K562 (cell line): Measurements from ENCODE around the gene CRACDL. TPM values are rescaled to one million over a fixed set of nuclear protein-coding genes. Genes with fewer than 3 reads are reported as not detected.

Experiments used
- ATAC-seq: fragments of 200-7000 bp; cut with Tn5 transposase; 3 replicates; pipeline ENCODE4 v1.9.1; 2020; ENCODE audit warnings: moderate library complexity
- BruUV-seq: library from RNA; stranded (reverse); fragments of 400-500 nt; replicated peaks from 2 replicates; lab custom pipeline; 2021; lab: Mats Ljungman, UMichigan
- CTCF ChIA-PET: fragments of 300-600 bp; formaldehyde crosslinking; extraction: SDS; loops from one replicate; lab custom pipeline; 2021; ENCODE audit warnings: low intra/inter-chr PET ratio; lab: Yijun Ruan, JAX
- POLR2A ChIA-PET: fragments of 300-600, 350-650 bp; sonication (Branson Sonifier 250); formaldehyde crosslinking; extraction: SDS; loops from one replicate; lab custom pipeline; 2021; ENCODE audit warnings: antibody characterized with exemption, inconsistent platforms; lab: Yijun Ruan, JAX
- DNase-seq, 4 experiments: peaks; one replicate each; pipeline versions ENCODE4 v3.0.0 to v3.0.0-alpha.2; 2011 to 2018; ENCODE audit warnings: low spot score in 3 of 4, mixed read lengths in 3 of 4; ENCODE audit errors: extremely low read depth in 1 of 4
- FAIRE-seq: peaks from 2 replicates; lab custom pipeline; 2011; peaks lifted over from hg19 to GRCh38; lab: Jason Lieb, UNC
- H2AFZ ChIP-seq: 2 replicates; pipeline ENCODE4 v1.6.0; 2011; ENCODE audit warnings: low read depth, low read length, control low read depth, inconsistent platforms
- H3K27ac ChIP-seq: fragments of 200-600 bp; 3 replicates; pipeline ENCODE4 v1.8.0; 2011; ENCODE audit warnings: low read depth, mild to moderate bottlenecking, control low read depth, inconsistent platforms, low read length, moderate library complexity, mixed read lengths; ENCODE audit errors: extremely low read depth
- H3K27me3 ChIP-seq, 2 experiments: fragments of 300-600 bp in 1 of 2; 2 replicates in 1 of 2; 3 replicates in 1 of 2; pipeline versions ENCODE4 v1.6.0 to v1.8.0; 2011; ENCODE audit warnings: inconsistent platforms in 2 of 2, low read length in 2 of 2, mild to moderate bottlenecking in 1 of 2, mixed read lengths in 1 of 2, moderate library complexity in 1 of 2; ENCODE audit not compliant: control insufficient read depth in 2 of 2, insufficient read depth in 2 of 2
- H3K36me3 ChIP-seq: fragments of 300-600 bp; 3 replicates; pipeline ENCODE4 v1.8.0; 2011; ENCODE audit warnings: mild to moderate bottlenecking, low read length, inconsistent platforms; ENCODE audit not compliant: control insufficient read depth, insufficient read depth
- H3K4me1 ChIP-seq, 2 experiments: fragments of 200-600 bp in 1 of 2; replicated peaks in 1 of 2; 2 replicates in 1 of 2; 3 replicates in 1 of 2; pipeline versions ENCODE4 v1.5.1 to v1.8.0; 2011; ENCODE audit warnings: inconsistent platforms in 2 of 2, low read length in 2 of 2, mild to moderate bottlenecking in 1 of 2, mixed read lengths in 1 of 2, moderate library complexity in 1 of 2; ENCODE audit not compliant: control insufficient read depth in 2 of 2, insufficient read depth in 2 of 2
- H3K4me2 ChIP-seq: 2 replicates; pipeline ENCODE4 v1.6.1; 2011; ENCODE audit warnings: low read length, control low read depth, inconsistent platforms, mixed read lengths; ENCODE audit not compliant: insufficient read depth
- H3K4me3 ChIP-seq: fragments of 200-600 bp; sonication (generic), shearing (Covaris generic); 2 replicates; pipeline ENCODE4 v1.5.1; 2016; ENCODE audit warnings: control low read depth, inconsistent platforms
- H3K79me2 ChIP-seq: fragments of 200-600 bp; 3 replicates; pipeline ENCODE4 v1.8.0; 2011; ENCODE audit warnings: low read length, inconsistent platforms; ENCODE audit not compliant: control insufficient read depth, insufficient read depth
- H3K9ac ChIP-seq, 2 experiments: 2 replicates each; pipeline versions ENCODE4 v1.6.0 to v1.6.1; 2011; ENCODE audit warnings: low read depth in 2 of 2, low read length in 2 of 2, control low read depth in 1 of 2, inconsistent platforms in 1 of 2, mild to moderate bottlenecking in 1 of 2, mixed read lengths in 1 of 2; ENCODE audit not compliant: insufficient read depth in 1 of 2
- H3K9me1 ChIP-seq: one replicate; pipeline ENCODE4 v1.6.0; 2011; ENCODE audit warnings: inconsistent platforms, mild to moderate bottlenecking, low read length, moderate library complexity; ENCODE audit not compliant: control insufficient read depth, insufficient read depth
- H3K9me3 ChIP-seq: replicated peaks from 2 replicates; pipeline ENCODE4 v1.5.1; 2011; ENCODE audit warnings: low read depth, low read length, inconsistent platforms; ENCODE audit not compliant: control insufficient read depth, insufficient read depth
- H4K20me1 ChIP-seq: replicated peaks from 2 replicates; pipeline ENCODE4 v1.6.1; 2011; ENCODE audit warnings: low read length, inconsistent platforms, mixed read lengths; ENCODE audit not compliant: control insufficient read depth, insufficient read depth
- CCAR2 ChIP-seq: fragments of 200-400 bp; formaldehyde crosslinking; IDR thresholded peaks from 2 replicates; pipeline ENCODE4 v1.6.1; 2017; ENCODE audit warnings: mild to moderate bottlenecking, low read depth, low read length
- GTF2B ChIP-seq: IDR thresholded peaks from 2 replicates; pipeline ENCODE4 v1.6.1; 2011; ENCODE audit not compliant: insufficient read length; ENCODE audit errors: extremely low read depth
- KDM1A ChIP-seq, 2 experiments: fragments of 450-650 bp; IDR thresholded peaks; 2 replicates each; pipeline ENCODE4 v1.6.1; 2016; ENCODE audit warnings: mild to moderate bottlenecking in 2 of 2
- MEIS2 ChIP-seq: fragments of 450-650 bp; IDR thresholded peaks from 2 replicates; pipeline ENCODE4 v1.6.1; 2014; ENCODE audit warnings: mild to moderate bottlenecking; ENCODE audit not compliant: partially characterized antibody
- NUFIP1 ChIP-seq: fragments of 450-650 bp; IDR thresholded peaks from 2 replicates; pipeline ENCODE4 v1.6.1; 2018; ENCODE audit not compliant: partially characterized antibody
- POLR2H ChIP-seq: IDR thresholded peaks from 2 replicates; pipeline ENCODE4 v1.6.1; 2016; ENCODE audit warnings: missing genetic modification characterization, low read depth, mild to moderate bottlenecking, control low read depth, missing compliant biosample characterization, moderate library complexity
- POLR3G ChIP-seq: IDR thresholded peaks from 2 replicates; pipeline ENCODE4 v1.6.1; 2011; ENCODE audit not compliant: insufficient read length, insufficient replicate concordance; ENCODE audit errors: extremely low read depth
- TBP ChIP-seq: optimal IDR thresholded peaks from 2 replicates; pipeline ENCODE3; 2011; ENCODE audit warnings: low read depth, low read length, improper control_type of control experiment
- ZNF146 ChIP-seq: IDR thresholded peaks from one replicate; pipeline ENCODE4 v1.6.1; 2018; ENCODE audit warnings: missing compliant biosample characterization; ENCODE audit not compliant: unreplicated experiment
- ZNF212 ChIP-seq: fragments of 450-650 bp; formaldehyde crosslinking; IDR thresholded peaks from 2 replicates; pipeline ENCODE4 v1.4.0; 2020; ENCODE audit warnings: mild to moderate bottlenecking
- ZNF561 ChIP-seq: fragments of 450-650 bp; formaldehyde crosslinking; conservative IDR thresholded peaks from 2 replicates; pipeline ENCODE4 v1.4.0; 2020; ENCODE audit warnings: mild to moderate bottlenecking, moderate library complexity
- WGBS: fragments of 100-300 bp; shearing (Covaris generic); methylation state at CpG from one replicate; pipeline ENCODE4 v1.1.6; 2016; ENCODE audit warnings: low coverage, mixed read lengths; ENCODE audit not compliant: insufficient coverage; ENCODE audit errors: missing lambda C conversion rate; 5-methylcytosine and 5-hydroxymethylcytosine counted together
- in situ Hi-C: fragments of 300-500 bp; cut with MboI; formaldehyde crosslinking; loops from 4 replicates; pipeline ENCODE4 v1.15.0; 2018; ENCODE audit warnings: inconsistent platforms, mixed read lengths
- intact Hi-C: fragments of 100-400 bp; cut with micrococcal nuclease; formaldehyde crosslinking; loops from 2 replicates; pipeline ENCODE4 v1.14.2; 2022
- polyA plus RNA-seq, 8 experiments: library from polyadenylated mRNA; depleted of rRNA in 4 of 8; stranded (reverse) in 5 of 8; unstranded in 3 of 8; fragments of >200 nt; fragmentation: Nextera tagmentation in 2 of 8; fragmentation: Illumina TruSeq in 1 of 8; extraction: Ambion mirVana in 2 of 8; extraction: Trizol in 1 of 8; gene quantifications; 2 replicates each; pipeline versions ENCODE4 v1.2.1 to v1.2.3, GENCODE V29; 2011 to 2014; ENCODE audit warnings: inconsistent platforms in 1 of 8, missing spikeins in 1 of 8
- total RNA-seq, 7 experiments: library from RNA; depleted of rRNA in 6 of 7; stranded (reverse); fragments of >200 nt in 6 of 7; fragmentation: Illumina TruSeq in 2 of 7; extraction: Trizol in 2 of 7; gene quantifications; 2 replicates each; pipeline versions ENCODE4 v1.2.1 to v1.2.3, GENCODE V29; 2011 to 2021; ENCODE audit warnings: low replicate concordance in 1 of 7
- TF ChIP-seq, protein P1 (sequence below), 2 experiments: fragments of 450-650 bp; IDR thresholded peaks; 2 replicates each; pipeline ENCODE4 v1.6.1; 2018; ENCODE audit warnings: mild to moderate bottlenecking in 2 of 2, low read depth in 1 of 2; ENCODE audit not compliant: partially characterized antibody in 2 of 2

CRACDL gene
- total and polyA plus RNA-seq, 9 of the 15 experiments (the other 6 are each of a cell fraction or from before 2014, with no cell fraction given), result not detected

GRCh38 chr2:98914713-98915580 is 21.1 kb downstream of the CRACDL start:
- WGBS, result 3% methylated on average over 7 of the region's 10 CpGs
- in situ Hi-C loops (no loop called here), intact Hi-C loops (no loop called here)
- no TSS peak for BruUV-seq
- TF ChIP-seq NUFIP1, result no peak
- no peak for TF ChIP-seq POLR3G
- no peak for TF ChIP-seq ZNF212
- TF ChIP-seq ZNF561, result no peak
- TF ChIP-seq MEIS2, result no peak
- no peak for TF ChIP-seq GTF2B
- no peak for TF ChIP-seq CCAR2
- no peak for TF ChIP-seq POLR2H (tag)
- TF ChIP-seq, protein P1, sequence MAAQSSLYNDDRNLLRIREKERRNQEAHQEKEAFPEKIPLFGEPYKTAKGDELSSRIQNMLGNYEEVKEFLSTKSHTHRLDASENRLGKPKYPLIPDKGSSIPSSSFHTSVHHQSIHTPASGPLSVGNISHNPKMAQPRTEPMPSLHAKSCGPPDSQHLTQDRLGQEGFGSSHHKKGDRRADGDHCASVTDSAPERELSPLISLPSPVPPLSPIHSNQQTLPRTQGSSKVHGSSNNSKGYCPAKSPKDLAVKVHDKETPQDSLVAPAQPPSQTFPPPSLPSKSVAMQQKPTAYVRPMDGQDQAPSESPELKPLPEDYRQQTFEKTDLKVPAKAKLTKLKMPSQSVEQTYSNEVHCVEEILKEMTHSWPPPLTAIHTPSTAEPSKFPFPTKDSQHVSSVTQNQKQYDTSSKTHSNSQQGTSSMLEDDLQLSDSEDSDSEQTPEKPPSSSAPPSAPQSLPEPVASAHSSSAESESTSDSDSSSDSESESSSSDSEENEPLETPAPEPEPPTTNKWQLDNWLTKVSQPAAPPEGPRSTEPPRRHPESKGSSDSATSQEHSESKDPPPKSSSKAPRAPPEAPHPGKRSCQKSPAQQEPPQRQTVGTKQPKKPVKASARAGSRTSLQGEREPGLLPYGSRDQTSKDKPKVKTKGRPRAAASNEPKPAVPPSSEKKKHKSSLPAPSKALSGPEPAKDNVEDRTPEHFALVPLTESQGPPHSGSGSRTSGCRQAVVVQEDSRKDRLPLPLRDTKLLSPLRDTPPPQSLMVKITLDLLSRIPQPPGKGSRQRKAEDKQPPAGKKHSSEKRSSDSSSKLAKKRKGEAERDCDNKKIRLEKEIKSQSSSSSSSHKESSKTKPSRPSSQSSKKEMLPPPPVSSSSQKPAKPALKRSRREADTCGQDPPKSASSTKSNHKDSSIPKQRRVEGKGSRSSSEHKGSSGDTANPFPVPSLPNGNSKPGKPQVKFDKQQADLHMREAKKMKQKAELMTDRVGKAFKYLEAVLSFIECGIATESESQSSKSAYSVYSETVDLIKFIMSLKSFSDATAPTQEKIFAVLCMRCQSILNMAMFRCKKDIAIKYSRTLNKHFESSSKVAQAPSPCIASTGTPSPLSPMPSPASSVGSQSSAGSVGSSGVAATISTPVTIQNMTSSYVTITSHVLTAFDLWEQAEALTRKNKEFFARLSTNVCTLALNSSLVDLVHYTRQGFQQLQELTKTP (IDR thresholded peaks at IDR 0.05; ENCODE audit: low read depth in 1 of 2, partially characterized antibody in 2 of 2), result no peak
- no peak for TF ChIP-seq KDM1A (IDR thresholded peaks at IDR 0.05)
- no peak for TF ChIP-seq TBP
- no peak for TF ChIP-seq ZNF146
- CTCF ChIA-PET, result no interaction called here
- FAIRE-seq, result no peak
- POLR2A ChIA-PET, result interaction anchor here (0.6 to 1.5 kb wide), 3 partner anchors 8 to 592 kb away, joined by 3 to 4 read pairs (median 4); no protein-coding TSS in a partner anchor
- Histone ChIP-seq H3K4me2 (no peak overlapping the region), H3K4me1 (no peaks in the 10 kb centered on the region), H3K4me3 (no peak overlapping the region), H3K36me3 (no peaks in the 10 kb centered on the region), H4K20me1 (0 out of 2 replicates have a peak, but pooled peaks cover 9% of the 10 kb centered on the region), H3K9me1 (no peaks in the 10 kb centered on the region), H3K9ac (no peak overlapping the region), H3K9me3 (no peaks in the 10 kb centered on the region), H3K79me2 (no peaks in the 10 kb centered on the region), H3K27me3 (peaks cover 2 to 37% of the 10 kb centered on the region in 2 experiments; a peak in 3 of 5 replicates), H3K27ac (no peak overlapping the region), H2AFZ (no peak overlapping the region)
- ATAC-seq, result no peak
- DNase-seq, result no peak
